Effector memory CD8-positive, alpha-beta T cell (primary cell): ENCODE data around the gene CAND1.

ENCODE experiments used
- ATAC-seq: fragments of 150-1000 bp; cut with Tn5 transposase; replicated peaks from 2 replicates; pipeline ENCODE4 v1.10.0; 2021; ENCODE audit warnings: mild to moderate bottlenecking, moderate library complexity
- DNase-seq, 3 experiments: peaks; one replicate each; pipeline ENCODE4 v3.0.0; 2021
- H3K27ac Mint-ChIP-seq, 2 donors: one replicate each; pipeline ENCODE4 v1.8.0; 2022; ENCODE audit warnings: mild to moderate bottlenecking in 2 of 2, mixed read lengths in 2 of 2, moderate library complexity in 2 of 2
- H3K27me3 Mint-ChIP-seq, 2 donors: one replicate each; pipeline ENCODE4 v1.8.0; 2022; ENCODE audit warnings: mixed read lengths in 2 of 2
- H3K36me3 Mint-ChIP-seq: one replicate; pipeline ENCODE4 v1.8.0; 2022; ENCODE audit warnings: mild to moderate bottlenecking, moderate library complexity, mixed read lengths; ENCODE audit not compliant: insufficient read depth
- H3K4me1 Mint-ChIP-seq, 2 donors: one replicate each; pipeline ENCODE4 v1.8.0; 2022; ENCODE audit warnings: low read depth in 2 of 2, mixed read lengths in 2 of 2
- H3K4me3 Mint-ChIP-seq, 2 donors: one replicate each; pipeline ENCODE4 v1.8.0; 2022; ENCODE audit warnings: mild to moderate bottlenecking in 2 of 2, mixed read lengths in 2 of 2, moderate library complexity in 2 of 2
- H3K9me3 Mint-ChIP-seq, 2 donors: one replicate each; pipeline ENCODE4 v1.8.0; 2022; ENCODE audit warnings: mixed read lengths in 2 of 2

CAND1 gene

DNA sequence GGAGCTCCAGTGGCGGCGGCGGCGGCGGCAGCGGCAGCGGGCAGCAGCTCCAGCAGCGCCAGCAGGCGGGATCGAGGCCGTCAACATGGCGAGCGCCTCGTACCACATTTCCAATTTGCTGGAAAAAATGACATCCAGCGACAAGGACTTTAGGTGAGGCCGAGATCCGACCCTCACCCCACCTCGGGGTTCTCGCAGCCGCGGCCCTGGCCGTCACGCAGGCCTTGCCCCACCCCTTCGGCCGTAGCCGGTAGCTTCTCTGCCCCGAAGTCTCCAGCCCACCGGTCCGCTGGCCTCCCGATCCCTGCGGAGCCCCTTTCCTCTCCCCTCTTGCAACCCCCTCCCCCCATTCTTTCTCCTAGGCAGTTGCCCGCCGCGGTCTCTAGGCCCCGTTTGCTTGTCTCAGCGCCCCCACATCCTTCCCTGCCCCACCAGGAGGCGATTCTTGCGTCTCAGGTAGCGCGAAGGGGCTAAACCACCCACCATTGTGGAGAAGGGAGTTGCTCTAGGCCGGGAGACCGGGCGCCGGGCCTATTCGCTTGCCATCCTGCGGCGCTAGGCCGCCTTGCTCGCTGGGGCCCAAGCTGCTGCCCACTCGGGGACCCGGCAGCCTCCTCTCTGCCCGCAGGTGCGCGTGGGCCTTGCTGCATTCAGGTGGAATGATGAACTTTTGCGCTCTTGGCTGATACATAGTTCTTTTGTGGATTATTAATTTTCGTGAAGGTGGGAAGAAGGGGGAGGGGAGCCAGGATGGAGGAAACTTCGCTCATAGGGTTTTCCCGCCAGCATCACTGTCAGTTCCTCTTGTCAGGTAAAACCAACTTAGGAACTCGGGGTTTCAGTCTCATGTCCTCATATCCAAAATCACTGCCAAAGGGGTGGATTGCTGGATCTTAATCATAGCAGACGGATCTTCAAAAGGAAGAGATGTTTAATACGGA lies 745 bp downstream of the CAND1 start:
- DNase-seq = peak; percentile 42 to 44 (median 43)
- H3K9me3 Mint-ChIP-seq = no peaks in the 10 kb centered on the region
- ATAC-seq = peak; percentile 7
- H3K27ac Mint-ChIP-seq = peak overlapping the region; percentile 95 to 96
- peaks cover 30 to 44% of the 10 kb centered on the region in 2 donors for H3K4me1 Mint-ChIP-seq
- H3K4me3 Mint-ChIP-seq = peak overlapping the region; percentile 93 to 96
- H3K36me3 Mint-ChIP-seq = peaks cover 30% of the 10 kb centered on the region
- no peaks in the 10 kb centered on the region for H3K27me3 Mint-ChIP-seq

DNA sequence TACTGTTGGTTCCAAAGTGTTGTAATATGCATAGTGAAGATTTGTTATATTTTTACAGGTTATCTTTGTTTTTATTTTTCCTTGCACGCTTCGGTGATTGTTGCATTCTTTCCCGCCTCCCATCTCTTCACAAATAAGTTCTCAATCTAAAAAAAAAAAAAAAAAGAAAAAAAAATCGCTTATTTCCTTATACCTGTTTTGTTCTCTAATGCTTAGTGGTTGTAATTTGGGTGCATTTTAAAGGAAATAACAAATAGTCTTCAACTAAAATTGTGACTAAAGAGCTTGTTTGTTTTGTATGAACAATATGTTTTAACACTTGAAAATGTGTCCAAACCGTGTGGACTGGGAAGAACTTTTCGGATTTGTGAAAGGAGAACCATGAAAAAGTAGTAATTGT lies 1.5 kb downstream of the CAND1 start:
- H3K9me3 Mint-ChIP-seq = no peaks in the 10 kb centered on the region
- no peaks in the 10 kb centered on the region for H3K27me3 Mint-ChIP-seq
- H3K36me3 Mint-ChIP-seq = peaks cover 30% of the 10 kb centered on the region
- peak overlapping the region; percentile 95 to 96 for H3K27ac Mint-ChIP-seq
- DNase-seq = no peak
- ATAC-seq = no peak
- peaks cover 31 to 51% of the 10 kb centered on the region in 2 donors for H3K4me1 Mint-ChIP-seq
- H3K4me3 Mint-ChIP-seq = peak overlapping the region; percentile 93 to 96

DNA sequence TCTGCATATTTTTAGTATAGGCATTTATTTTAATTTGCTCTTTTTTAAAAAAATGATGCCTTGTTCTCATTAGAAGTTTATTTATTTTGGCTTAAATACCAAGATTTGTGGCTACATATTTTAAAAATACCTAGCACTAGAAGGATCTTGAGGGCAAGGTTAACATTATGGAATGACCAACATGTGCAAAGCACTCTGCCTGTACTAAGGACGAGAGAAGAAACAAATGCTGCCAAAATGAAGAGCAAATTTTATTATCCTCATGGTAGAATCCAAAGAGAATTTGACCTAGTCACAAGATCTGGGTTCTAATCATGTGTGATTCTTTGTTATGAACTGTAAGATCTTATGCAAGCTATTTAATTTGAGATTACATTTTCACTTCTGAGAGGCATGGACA lies 2.8 kb downstream of the CAND1 start:
- H3K4me3 Mint-ChIP-seq = peak overlapping the region in 1 of 2 donors; percentile 93
- H3K27me3 Mint-ChIP-seq = no peaks in the 10 kb centered on the region
- peaks cover 39 to 64% of the 10 kb centered on the region in 2 donors for H3K4me1 Mint-ChIP-seq
- DNase-seq = no peak
- ATAC-seq = no peak
- H3K27ac Mint-ChIP-seq = no peak overlapping the region
- H3K36me3 Mint-ChIP-seq = peaks cover 30% of the 10 kb centered on the region
- no peaks in the 10 kb centered on the region for H3K9me3 Mint-ChIP-seq

DNA sequence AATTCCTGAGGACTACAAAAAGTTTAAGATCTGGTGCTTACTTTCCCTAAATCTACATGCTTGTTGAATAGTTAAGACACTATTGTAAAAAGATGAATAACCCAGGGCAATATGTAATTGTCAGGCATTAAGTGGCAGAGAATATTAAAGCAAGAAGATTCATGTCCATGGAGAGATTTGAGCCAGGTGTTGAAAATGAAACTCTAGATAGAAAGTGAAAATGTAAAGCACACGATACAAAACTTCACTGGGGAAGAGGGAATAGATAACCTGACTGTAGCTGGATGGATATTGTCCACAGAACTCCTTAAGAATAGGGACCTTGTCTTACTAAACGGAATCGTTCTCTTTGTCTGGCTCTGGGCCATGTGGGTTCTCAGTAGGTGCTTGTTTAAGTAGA lies 5.0 kb downstream of the CAND1 start:
- no peak for ATAC-seq
- H3K36me3 Mint-ChIP-seq = peaks cover 27% of the 10 kb centered on the region
- no peaks in the 10 kb centered on the region for H3K9me3 Mint-ChIP-seq
- H3K27me3 Mint-ChIP-seq = no peaks in the 10 kb centered on the region
- no peak for DNase-seq
- H3K27ac Mint-ChIP-seq = peak overlapping the region in 1 of 2 donors; percentile 14
- H3K4me3 Mint-ChIP-seq = peak overlapping the region in 1 of 2 donors; percentile 15
- peaks cover 54 to 82% of the 10 kb centered on the region in 2 donors for H3K4me1 Mint-ChIP-seq

DNA sequence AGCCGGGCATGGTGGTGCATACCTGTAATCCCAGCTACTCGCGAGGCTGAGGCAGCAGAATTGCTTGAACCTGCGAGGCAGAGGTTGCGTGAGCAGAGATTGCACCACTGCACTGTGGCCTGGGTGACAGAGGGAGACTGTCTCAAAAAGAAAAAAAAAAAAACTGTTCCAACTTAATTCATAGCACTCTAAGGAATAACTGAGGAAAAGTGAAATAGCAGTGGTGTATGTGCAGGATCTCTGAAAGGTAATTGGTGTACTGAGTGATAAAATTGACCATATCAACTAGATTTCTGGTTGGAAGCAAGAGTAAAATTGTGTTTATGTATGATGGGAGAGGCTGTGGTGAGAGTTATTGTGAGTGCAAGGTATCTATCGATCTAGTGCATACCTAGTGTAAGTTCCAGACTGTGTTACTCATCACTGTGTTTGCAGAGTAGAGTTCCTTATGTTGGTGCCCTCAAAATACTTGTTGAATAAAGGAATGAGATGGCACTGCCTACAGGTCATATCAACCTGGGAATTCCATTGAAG lies 6.3 kb downstream of the CAND1 start:
- Mint-ChIP-seq H3K4me3 (no peak overlapping the region), H3K27ac (peak overlapping the region in 1 of 2 donors; percentile 80), H3K27me3 (no peaks in the 10 kb centered on the region), H3K9me3 (no peaks in the 10 kb centered on the region), H3K4me1 (peaks cover 50 to 85% of the 10 kb centered on the region in 2 donors), H3K36me3 (peaks cover 17% of the 10 kb centered on the region)
- ATAC-seq (no peak), DNase-seq (no peak)

DNA sequence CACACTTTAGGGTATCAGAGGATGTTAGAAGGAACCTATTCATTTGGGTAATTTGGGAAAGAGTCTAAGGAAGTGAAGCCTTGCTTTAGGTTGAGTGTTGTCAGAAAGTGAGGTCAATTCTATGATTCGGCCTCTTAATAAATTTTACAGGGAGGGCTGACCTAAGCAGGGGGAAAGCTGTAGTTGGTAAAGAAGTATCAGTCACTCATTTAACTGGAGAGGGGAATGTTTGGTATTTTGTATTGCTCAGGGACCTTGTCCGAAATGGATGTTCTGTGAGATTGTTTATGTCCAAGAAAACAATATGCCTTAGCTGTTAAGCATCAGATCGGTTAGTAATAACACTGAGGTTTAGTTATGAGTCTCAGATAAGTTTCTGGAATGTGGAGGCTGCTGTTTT lies 7.3 kb downstream of the CAND1 start:
- Mint-ChIP-seq H3K4me3 (peak overlapping the region in 1 of 2 donors; percentile 4), H3K36me3 (peaks cover 14% of the 10 kb centered on the region), H3K27me3 (no peaks in the 10 kb centered on the region), H3K4me1 (peaks cover 46 to 81% of the 10 kb centered on the region in 2 donors), H3K27ac (peak overlapping the region in 1 of 2 donors; percentile 80), H3K9me3 (no peaks in the 10 kb centered on the region)
- no peak for DNase-seq
- ATAC-seq = no peak

DNA sequence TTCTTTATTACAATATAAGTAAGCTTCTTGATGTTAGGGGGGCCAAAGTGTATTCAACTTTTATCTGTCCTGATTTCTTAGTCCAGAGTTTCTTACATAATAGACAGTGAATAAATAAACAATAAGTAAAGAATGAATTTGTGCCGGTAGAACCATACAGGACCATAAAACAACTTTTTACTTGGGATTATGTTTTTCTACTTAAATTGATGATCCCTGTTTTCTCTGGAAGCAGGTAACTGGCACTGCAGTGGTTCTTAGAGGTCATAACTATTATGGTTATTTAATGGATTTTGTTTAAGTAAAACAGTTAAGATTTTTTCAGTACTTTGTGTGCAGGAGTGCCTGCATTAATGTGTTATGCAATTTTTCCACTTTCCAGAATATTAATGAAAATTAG lies 10.5 kb downstream of the CAND1 start:
- Mint-ChIP-seq H3K27me3 (no peaks in the 10 kb centered on the region), H3K4me1 (peaks cover 39 to 66% of the 10 kb centered on the region in 2 donors), H3K4me3 (peak overlapping the region in 1 of 2 donors; percentile 3), H3K36me3 (peaks cover 26% of the 10 kb centered on the region), H3K27ac (no peak overlapping the region), H3K9me3 (no peaks in the 10 kb centered on the region)
- DNase-seq (no peak), ATAC-seq (no peak)

DNA sequence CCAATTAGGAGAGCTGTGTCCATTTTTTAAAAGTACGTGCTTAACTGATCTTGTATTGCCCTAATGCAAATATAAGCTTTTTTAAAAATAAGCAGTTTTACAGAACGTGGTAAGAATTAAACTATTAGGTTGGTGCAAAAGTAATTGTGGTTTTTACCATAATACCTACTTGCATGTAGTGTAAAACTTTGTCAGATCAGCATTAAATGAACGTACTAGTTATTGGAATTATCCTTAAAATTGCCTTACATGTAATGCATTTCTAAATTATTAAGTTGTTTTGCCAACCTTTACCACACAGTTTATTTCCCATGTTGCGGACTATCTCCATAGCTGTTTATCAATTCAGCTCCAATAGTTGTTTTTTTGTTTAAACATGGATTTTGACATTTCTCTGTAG lies 10.9 kb downstream of the CAND1 start:
- Mint-ChIP-seq H3K27ac (no peak overlapping the region), H3K4me3 (no peak overlapping the region), H3K27me3 (no peaks in the 10 kb centered on the region), H3K9me3 (no peaks in the 10 kb centered on the region), H3K4me1 (peaks cover 37 to 64% of the 10 kb centered on the region in 2 donors), H3K36me3 (peaks cover 28% of the 10 kb centered on the region)
- DNase-seq (no peak), ATAC-seq (no peak)

DNA sequence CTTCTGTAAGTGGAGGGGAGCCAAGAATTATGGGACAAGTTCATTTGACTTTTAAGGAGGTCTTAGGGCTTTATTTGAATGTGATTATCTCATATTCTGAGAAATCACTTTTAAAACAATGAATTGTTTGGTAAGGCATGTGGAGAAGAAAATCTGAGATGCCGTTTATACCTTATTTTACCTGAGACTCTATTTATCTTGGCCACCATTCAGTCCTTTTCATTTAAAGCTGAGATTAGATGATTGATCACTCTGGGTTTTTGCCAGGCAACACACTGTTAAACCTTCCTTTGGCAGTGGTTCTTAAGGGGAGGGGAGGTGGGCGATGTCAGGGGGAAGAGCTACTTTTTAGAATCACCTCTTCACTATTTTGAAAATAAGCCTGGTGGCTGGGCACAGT lies 11.4 kb downstream of the CAND1 start:
- Mint-ChIP-seq H3K27me3 (no peaks in the 10 kb centered on the region), H3K27ac (no peak overlapping the region), H3K36me3 (peaks cover 28% of the 10 kb centered on the region), H3K4me1 (peaks cover 37 to 59% of the 10 kb centered on the region in 2 donors), H3K9me3 (no peaks in the 10 kb centered on the region), H3K4me3 (no peak overlapping the region)
- no peak for DNase-seq
- ATAC-seq = no peak

DNA sequence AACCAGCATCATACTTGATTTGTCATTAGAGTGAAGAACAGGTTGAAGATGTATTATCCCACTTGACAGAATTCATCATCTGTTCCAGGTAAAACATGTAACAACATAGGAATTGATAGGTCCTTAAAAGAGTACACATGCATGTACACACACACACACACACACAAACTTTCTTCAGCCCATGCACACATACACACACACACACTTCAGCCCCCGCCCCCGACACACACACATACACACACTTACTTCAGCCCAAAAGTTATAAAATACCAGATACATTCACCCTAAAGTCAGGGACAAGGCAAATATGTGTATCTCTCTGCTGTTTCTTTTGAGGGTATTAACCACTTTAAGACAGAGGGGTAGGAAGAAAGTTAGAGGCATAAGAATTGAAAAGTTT lies 15.4 kb downstream of the CAND1 start:
- no peak for ATAC-seq
- Mint-ChIP-seq H3K36me3 (peaks cover 36% of the 10 kb centered on the region), H3K27ac (no peak overlapping the region), H3K9me3 (no peaks in the 10 kb centered on the region), H3K4me3 (no peak overlapping the region), H3K4me1 (peaks cover 26 to 51% of the 10 kb centered on the region in 2 donors), H3K27me3 (no peaks in the 10 kb centered on the region)
- DNase-seq = no peak

DNA sequence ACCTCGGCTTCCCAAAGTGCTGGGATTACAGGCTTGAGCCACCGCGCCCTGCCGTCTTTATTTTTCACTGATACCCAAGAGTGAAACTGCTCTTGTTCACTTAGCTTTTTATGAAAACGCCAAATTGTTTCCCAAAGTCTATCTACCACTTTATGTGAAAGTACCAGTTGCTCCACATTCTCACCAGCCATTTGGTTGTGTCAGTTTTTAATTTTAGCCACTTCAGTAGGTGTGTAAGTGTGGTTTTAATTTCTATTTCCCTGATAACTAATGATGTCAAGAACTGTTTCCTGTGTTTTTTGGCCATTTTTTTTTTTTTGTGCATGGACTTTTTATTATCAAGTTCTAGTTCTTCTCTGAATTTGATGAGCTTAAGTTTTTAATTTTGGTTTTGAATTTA lies 17.1 kb downstream of the CAND1 start:
- DNase-seq = no peak
- no peaks in the 10 kb centered on the region for H3K27me3 Mint-ChIP-seq
- H3K27ac Mint-ChIP-seq = peak overlapping the region in 1 of 2 donors; percentile 77
- peak overlapping the region; percentile 2 to 19 for H3K4me3 Mint-ChIP-seq
- H3K9me3 Mint-ChIP-seq = no peaks in the 10 kb centered on the region
- peaks cover 32 to 58% of the 10 kb centered on the region in 2 donors for H3K4me1 Mint-ChIP-seq
- peaks cover 39% of the 10 kb centered on the region for H3K36me3 Mint-ChIP-seq
- no peak for ATAC-seq

DNA sequence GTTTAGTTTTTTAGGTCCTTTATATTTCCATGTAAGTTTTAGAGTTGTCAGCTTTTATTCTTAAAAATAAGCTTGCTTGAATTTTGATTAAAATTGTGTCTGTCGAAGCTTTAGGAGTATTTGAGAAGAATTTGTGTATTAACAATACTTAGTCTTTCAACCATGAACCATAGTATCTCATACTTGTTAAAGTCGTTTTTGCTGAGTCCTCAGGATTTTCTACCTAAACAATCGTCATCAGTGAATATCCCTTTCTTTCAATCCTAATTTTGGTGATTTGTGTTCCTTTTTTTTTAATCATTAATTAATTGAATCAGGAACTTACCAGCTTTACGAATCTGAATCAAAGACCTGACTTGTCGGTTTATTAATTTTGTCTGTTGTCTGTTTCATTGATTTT lies 18.2 kb downstream of the CAND1 start:
- H3K27me3 Mint-ChIP-seq = no peaks in the 10 kb centered on the region
- no peaks in the 10 kb centered on the region for H3K9me3 Mint-ChIP-seq
- H3K4me3 Mint-ChIP-seq = no peak overlapping the region
- ATAC-seq (no peak), DNase-seq (no peak)
- peak overlapping the region; percentile 60 to 77 for H3K27ac Mint-ChIP-seq
- peaks cover 45% of the 10 kb centered on the region for H3K36me3 Mint-ChIP-seq
- H3K4me1 Mint-ChIP-seq = peaks cover 31 to 55% of the 10 kb centered on the region in 2 donors

DNA sequence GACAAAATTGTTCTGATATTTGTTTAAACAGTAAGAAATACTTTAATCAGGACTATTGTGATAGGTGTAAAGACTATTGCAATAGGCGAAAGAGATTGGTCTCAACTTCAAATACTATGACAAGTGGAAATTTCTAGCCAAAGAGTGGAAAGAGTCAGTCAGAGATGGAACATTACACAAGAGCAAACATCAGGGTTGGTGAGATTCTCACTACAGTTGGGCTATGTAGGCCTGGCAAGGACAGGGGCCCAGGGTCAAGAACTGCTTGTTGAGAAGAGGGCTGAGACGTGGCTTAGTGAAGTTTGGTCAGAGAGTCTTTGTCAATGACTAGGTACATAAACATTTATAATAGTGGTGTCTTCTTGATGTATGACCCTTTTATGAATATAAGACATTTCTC lies 19.4 kb downstream of the CAND1 start:
- peak overlapping the region in 1 of 2 donors; percentile 15 for H3K27ac Mint-ChIP-seq
- H3K9me3 Mint-ChIP-seq = no peaks in the 10 kb centered on the region
- H3K4me1 Mint-ChIP-seq = peaks cover 31 to 55% of the 10 kb centered on the region in 2 donors
- DNase-seq (no peak), ATAC-seq (no peak)
- no peaks in the 10 kb centered on the region for H3K27me3 Mint-ChIP-seq
- H3K36me3 Mint-ChIP-seq = peaks cover 45% of the 10 kb centered on the region
- no peak overlapping the region for H3K4me3 Mint-ChIP-seq

DNA sequence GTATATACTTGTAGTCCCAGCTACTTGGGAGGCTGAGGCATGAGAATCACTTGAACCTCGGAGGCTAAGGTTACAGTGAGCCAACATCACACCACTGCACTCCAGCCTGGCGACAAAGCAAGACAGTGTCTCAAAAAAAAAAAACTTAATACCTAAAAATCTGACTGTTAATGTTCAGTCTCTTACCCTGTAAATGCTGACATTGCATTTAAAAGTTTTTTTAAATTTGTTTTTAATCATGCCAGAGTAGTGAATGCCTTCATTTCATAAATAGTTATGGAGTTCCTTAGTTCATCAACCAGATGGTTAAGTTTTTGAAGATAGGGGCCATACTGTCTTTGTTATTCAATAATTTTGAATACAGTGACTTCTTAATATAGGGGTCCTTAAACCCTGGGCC lies 21.2 kb downstream of the CAND1 start:
- DNase-seq (no peak), ATAC-seq (no peak)
- Mint-ChIP-seq H3K27me3 (no peaks in the 10 kb centered on the region), H3K4me1 (peaks cover 31 to 60% of the 10 kb centered on the region in 2 donors), H3K36me3 (peaks cover 46% of the 10 kb centered on the region), H3K27ac (no peak overlapping the region), H3K4me3 (no peak overlapping the region), H3K9me3 (no peaks in the 10 kb centered on the region)
